ENCODE data around the gene TEAD4.

- TF ChIP-seq CTCF (IDR thresholded peaks at IDR 0.05; ENCODE audit: low read depth, low read length, missing input control) = no peak
- TF ChIP-seq REST (IDR thresholded peaks at IDR 0.05) = no peak
- TF ChIP-seq YY1 (IDR thresholded peaks at IDR 0.05) = no peak
- TF ChIP-seq RAD21 (IDR thresholded peaks at IDR 0.05) = no peak
- no peak for TF ChIP-seq ATF3 (IDR thresholded peaks at IDR 0.05)
Measured at GRCh38 chr12:2959505-2960389, 550 bp downstream of the TEAD4 start.

Data from liver (tissue), 3 donors.